ENCODE measurements around the gene TDRD1.

TDRD1 gene

DNA sequence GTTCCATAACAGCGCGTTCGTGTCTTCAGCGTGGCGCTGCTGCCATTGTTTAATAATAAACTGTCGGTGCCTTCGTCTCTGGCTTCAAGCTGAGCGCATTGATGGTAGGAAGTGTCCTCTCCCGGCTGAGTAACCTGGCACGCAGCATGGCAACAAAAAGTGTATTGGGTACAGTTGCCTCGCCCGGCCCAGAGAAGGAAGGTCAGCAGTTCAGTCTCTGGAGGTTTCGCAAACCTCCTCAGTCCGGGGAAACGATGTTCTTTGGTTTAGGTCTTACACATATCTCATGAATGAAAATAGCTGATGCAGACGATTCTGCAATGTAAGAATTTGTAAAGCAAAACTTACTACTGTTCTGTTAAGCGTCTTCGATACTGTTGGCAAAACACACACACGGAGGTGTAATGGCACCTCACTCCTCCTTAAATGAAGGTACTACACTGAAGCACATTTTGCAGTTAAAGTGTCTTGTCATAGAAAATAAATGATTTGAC is 4.4 kb upstream of the TDRD1 start:
- DNase-seq, result no peak

GRCh38 chr10:114175667-114176066 is 3.5 kb upstream of the TDRD1 start:
- DNase-seq, result no peak

DNA sequence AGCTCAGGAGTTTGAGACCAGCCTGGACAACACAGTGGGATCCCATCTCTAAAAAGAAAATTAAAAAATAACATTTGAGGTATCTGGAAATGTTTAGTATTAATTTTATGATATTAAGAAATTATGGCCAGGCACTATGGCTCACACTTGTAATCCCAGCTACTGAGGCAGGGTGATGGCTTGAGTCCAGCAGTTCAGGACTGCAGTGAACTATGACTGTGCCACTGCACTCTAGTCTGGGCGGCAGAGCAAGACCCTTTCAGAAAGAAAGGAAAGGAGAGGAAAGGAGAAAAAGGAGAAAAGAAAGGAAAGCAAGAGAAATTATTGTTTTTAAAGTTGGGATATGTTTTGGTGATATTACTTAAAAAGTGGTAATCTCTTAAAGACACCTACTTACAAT is 2.6 kb upstream of the TDRD1 start:
- DNase-seq, result no peak

GRCh38 chr10:114179747-114180146 is 594 bp downstream of the TDRD1 start:
- no peak for DNase-seq

DNA sequence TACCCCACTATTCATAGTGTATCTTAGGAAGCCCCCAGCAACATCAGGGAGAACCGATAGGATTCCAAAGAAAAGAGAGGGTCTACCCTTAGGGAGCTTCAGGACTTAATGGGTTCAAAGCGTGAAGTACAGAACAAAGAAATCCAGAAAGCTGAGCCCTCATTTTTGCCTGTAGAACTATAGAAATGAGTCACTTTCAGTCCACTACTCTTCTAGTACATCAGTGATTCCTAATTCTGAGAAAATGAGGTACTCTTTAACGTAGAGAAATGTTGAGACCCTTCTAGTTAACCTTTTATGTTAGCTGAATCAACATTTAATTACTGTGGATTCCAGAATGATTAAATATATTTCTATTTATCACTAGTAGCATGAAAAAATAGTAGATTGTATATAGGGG is 1.8 kb downstream of the TDRD1 start:
- no peak for DNase-seq

GRCh38 chr10:114181971-114182370 is 2.8 kb downstream of the TDRD1 start:
- DNase-seq, result no peak

DNA sequence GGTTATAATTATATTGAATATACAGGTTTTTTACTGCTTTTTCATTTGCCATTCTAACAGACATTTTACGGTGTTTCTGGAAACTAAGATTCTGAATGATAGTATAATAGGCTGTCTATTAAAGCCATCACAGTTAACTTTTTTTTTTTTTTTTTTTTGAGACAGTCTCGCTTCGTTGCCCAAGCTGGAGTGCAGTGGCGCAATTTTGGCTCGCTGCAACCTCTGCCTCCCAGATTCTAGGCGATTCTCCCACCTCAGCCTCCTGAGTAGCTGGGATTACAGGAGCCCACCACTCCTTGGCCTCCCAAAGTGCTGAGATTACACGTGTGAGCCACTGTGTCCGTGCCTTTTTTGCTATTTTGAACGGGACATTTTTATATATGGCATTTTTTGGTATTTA is 4.4 kb downstream of the TDRD1 start:
- no peak for DNase-seq

DNA sequence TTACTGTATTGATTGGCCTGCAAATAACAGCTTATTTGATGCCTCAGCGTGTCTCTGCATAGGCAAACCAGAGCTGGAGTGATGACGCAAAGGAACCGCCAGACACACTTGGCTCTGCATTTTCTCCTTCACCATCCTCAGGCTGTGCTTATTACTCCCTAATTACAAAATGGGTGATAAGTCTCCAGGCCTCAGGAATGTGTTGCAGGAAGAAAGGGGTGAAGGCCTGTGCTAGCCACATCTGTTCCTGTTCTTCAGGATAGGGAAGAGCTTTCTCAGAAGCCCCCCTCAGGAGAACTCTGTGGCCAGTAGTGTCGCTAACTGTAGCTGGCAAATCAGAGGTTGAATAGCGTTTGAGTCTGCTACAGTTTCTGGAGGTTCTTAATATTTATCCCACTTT is 5.1 kb downstream of the TDRD1 start:
- no peak for DNase-seq

GRCh38 chr10:114188001-114188400 is 8.8 kb downstream of the TDRD1 start:
- no peak for DNase-seq

- DNase-seq, result no peak
Measured at GRCh38 chr10:114188900-114189299, 9.7 kb downstream of the TDRD1 start.

GRCh38 chr10:114189700-114190099 is 10.5 kb downstream of the TDRD1 start:
- DNase-seq, result no peak

DNA sequence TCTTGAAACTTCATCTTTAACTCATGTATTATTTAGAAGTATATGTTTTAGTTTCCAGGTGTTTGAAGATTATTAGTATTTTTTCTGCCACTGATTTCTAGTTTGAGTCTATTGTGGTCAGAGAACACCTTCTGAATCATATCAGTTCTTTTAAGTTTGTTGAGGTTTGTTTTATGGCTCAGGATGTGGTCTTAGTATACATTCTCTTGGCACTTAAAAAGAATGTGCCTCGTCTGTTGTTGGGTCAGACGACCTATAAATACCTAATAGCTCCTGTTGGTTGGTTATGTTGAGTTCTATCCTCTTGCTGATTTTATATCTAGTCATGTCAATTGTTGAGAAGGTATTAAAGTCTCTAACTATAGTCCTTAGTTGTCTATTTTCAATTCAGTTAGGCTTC is 15.9 kb downstream of the TDRD1 start:
- no peak for DNase-seq

DNA sequence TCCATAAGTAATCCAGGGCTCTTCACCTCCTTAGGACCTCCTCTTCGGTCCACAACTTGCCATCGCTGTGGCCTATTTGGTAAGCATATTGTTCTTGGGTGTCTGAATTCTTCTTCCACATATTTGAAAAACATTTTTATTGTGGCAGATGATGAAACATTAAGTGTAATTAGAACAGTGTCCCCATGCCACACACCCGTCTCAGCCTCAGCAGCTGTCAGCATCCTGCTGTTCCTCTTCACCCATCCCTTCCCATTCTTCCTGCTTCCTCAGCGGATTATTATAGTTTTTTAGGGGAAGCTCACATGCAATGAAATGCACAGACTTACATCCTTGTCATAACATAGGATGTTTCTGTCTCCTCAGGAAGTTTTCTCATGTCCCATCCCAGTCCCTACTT is 20.1 kb downstream of the TDRD1 start:
- DNase-seq, result no peak

DNA sequence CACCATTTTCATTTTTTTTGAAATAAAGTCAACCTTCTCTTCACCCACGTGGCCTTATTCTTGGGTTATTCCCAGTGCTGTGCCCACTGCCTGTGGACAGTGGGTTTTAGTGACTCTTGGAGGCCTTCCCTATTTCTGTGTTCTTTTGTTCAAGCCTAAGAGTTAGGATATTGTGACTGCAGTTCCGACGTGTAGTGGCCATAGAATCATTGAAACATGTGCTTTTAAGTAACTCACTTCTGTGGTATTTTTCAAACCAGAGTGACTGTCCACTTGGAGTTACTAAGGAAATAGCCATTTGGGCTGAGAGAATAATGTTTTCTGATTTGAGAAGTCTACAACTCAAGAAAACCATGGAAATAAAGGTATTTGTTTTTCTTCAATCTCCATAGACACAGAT is 23.7 kb downstream of the TDRD1 start:
- no peak for DNase-seq

DNA sequence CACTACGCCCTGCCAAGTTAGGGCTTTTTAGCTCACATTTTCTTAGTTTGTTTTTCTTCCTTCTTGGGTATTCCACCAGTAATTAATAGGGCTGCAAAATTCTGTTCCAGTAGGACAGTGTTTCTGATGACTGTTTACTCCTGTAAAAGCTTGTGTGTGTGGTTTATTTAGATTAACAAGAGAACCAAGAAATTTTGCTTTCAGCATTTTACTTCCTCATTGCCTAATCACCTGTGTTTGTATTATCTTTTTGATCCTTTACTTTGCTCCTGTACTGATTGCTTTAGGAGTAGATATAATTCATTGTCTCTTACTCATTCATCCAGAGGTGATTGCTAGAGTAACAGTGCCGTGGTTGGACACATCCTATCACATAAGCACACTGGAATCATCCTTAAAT is 27.7 kb downstream of the TDRD1 start:
- no peak for DNase-seq

- DNase-seq, result no peak
Measured at GRCh38 chr10:114207349-114207748, 28.2 kb downstream of the TDRD1 start.

DNA sequence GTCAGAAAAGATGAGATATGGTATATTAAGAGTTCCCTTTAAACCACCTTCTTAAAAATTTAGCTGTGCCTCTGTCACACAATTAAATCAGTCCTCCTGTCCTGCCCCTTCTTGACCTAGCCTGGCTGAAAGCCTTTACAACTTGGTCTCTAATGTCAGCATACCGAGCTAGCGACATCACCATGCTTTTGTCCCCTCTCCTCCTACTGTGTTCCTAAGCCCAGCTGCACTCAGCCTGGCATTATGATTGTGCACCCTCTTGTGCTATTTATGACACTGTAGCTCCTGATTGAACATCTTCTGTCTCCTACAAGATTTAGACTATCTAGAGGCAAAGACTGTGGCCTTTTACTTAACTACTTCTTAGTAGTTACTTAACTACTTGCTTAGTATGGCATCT is 29.2 kb downstream of the TDRD1 start:
- no peak for DNase-seq

DNA sequence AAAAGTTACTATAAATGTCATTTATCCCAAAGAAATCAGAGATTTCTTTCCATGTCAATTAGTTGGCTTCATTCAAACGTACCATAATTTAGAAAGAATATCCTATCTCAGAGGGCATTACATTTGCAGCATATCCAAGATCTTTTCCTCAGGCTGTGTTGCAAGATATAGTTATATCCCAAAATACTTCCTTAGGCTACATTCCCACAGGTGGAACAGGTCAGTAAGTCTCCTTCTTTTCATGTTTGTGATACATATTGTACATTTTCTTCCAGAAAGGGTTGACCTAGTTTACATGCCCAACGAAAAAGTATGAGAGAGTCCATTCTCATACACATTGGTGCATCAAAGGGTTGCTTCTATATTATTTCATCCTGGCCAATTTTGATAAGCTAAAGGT is 33.0 kb downstream of the TDRD1 start:
- no peak for DNase-seq

GRCh38 chr10:114215033-114215432 is 35.9 kb downstream of the TDRD1 start:
- no peak for DNase-seq

DNA sequence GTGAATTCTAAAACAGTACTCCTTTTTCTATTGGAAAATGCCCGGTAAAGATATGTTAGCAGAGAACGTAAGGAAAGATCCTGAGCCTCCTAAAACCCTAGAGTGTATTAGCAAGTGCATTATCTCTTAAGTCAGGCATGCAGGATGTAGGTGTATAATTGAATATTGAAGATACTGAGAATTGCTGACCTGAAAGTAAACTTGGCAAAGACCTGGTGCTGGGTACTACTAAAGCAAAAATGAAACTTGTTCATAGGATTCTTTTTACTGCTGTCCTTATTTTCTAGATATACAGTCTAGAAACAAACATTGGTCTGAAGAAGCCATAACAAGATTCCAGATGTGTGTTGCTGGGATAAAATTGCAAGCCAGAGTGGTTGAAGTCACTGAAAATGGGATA is 41.1 kb downstream of the TDRD1 start:
- no peak for DNase-seq

DNA sequence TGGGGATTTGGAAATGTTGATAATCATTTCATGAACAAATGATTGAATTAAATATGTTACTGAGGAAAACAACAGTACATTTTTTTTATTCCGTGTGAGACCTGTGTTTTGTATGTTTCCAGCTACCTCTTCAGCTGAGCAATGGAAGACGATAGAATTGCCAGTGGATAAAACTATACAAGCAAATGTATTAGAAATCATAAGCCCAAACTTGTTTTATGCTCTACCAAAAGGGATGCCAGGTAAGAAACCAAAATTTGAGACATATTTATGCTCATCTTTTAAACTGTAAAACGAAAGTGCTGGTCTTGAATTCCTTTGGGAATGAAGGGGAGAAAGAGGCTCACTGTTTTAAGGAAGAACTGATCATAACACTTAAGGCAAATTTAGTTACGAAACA is 42.1 kb downstream of the TDRD1 start:
- DNase-seq, result no peak

DNA sequence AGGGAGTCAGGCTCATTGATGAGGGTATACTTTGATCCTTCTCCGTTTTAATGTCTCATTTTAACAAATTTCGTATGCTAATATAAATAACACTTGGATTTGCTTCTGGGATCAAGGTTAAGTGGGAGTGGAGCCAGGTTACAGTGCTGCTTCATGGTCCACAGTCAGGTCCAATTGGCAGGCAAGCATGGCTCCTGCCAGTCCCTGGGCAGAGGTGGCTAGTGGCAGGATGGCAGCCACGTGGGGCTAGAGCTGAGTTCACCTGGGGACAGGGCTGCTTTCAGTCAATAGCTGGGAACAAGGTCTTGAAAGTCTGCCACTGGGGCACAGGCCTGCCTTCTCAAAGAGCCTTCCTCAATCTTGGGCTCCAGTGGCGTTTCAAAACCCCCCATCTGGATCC is 43.9 kb downstream of the TDRD1 start:
- no peak for DNase-seq

- DNase-seq, result no peak
Measured at GRCh38 chr10:114228156-114228555, 49.0 kb downstream of the TDRD1 start.

DNA sequence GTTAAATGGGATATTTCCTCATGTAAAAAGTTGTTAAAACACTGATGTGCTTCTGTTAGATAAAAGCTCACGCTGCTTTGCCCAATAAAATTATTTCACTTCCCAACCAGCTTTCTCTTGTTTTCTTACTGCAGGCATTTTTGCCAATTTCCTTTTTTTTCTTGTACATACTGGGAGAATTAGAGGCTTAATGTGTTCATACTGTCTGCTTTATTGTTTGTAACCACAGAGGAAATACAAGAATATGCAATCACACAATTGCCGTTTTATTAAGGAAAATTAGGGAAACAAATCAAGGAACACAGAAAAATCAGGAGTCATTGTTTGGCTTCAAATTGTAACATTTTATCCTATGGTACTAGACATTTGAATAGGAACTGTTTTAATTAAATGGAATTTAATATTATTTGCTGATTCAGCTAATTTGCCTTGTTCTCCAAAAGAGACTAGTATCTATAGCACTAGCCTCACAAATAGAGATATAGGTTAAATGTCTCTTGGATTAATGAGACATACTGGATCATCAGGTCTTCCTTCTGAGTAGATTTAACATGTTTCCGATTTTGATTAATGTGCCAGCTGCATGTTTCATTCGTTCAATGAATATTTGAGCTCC is 53.5 kb downstream of the TDRD1 start:
- no peak for DNase-seq

DNA sequence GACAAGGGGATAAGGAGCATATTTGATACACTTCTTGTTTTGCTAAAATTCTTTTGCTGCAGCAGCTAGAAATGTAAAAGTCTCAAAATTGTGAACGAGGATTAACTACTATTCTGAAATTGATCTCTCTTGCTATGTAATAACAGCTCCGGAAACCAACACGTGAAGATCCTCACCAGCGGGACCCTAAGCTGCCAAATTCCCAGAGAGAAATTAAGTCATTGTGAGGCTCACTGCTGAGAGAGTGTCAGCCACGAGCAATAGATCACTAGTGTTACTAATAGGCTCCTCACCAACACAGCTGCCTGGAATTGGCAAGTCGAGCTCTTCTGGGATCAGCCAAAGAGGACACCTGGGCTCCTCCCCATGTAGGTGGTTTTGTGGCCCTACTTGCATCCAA is 54.3 kb downstream of the TDRD1 start:
- DNase-seq, result no peak

DNA sequence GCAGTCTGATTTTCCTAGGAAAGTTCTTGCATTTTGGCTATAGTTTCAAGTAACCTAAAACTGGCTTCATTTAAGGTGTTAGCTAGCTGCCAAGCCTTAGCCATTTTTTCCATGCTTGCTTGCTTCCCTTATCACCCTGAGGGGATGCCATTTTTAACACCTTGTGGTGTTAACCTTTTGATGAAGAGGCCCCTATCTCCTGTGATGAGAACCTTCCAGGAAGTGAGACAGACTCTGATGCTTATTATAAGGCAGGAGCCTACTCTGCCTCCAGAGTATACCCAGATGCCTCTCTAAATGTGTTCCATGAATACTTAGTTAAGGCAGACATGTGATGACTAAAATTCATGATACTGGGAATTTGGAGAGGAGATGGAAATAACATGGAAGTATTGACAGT is 55.0 kb downstream of the TDRD1 start:
- DNase-seq, result no peak

Measured in midbrain (tissue), 1 donor.